Spleen (tissue), 7 donors: Measurements from ENCODE around the gene NGEF.

ENCODE experiments used
- CTCF ChIP-seq, 11 experiments: fragments of 200-600 bp in 7 of 11; fragments of 450-650 bp in 4 of 11; sonication (generic) in 4 of 11; IDR thresholded peaks in 8 of 11; conservative IDR thresholded peaks in 3 of 11; 1 replicate in 7 of 11; 2 replicates in 4 of 11; pipeline versions ENCODE4 v1.4.0 to v1.8.0; 2016 to 2021; ENCODE audit warnings: antibody characterized with exemption in 11 of 11, inconsistent platforms in 4 of 11, mild to moderate bottlenecking in 1 of 11
- POLR2AphosphoS5 ChIP-seq, 3 donors: sonication (generic); formaldehyde crosslinking; IDR thresholded peaks; one replicate each; pipeline ENCODE4 v1.5.1; 2017; ENCODE audit warnings: antibody characterized with exemption in 3 of 3
- donor health status: DM: no; HTN: no; CAD: no; lungs with moderate emphysema.
- donor health status: DM: no; HTN: no; CAD: no.
- donor health status: DM: no; HTN: no; CAD: no.

GRCh38 chr2:233015019-233015645 is 2.1 kb upstream of the NGEF start:
- TF ChIP-seq POLR2AphosphoS5 (IDR thresholded peaks at IDR 0.05) (no peak), CTCF (IDR thresholded peaks at IDR 0.05 in 8 of 11, conservative IDR thresholded peaks at IDR 0.05 in 3 of 11) (no peak)
